A673 (cell line): ENCODE results near the gene AP4S1. TPM values are rescaled to one million over a fixed set of nuclear protein-coding genes. Genes with fewer than 3 reads are reported as not detected.

ENCODE experiments used
- BruUV-seq: library from RNA; stranded (reverse); fragments of 400-500 nt; replicated peaks from 2 replicates; lab custom pipeline; 2021; lab: Mats Ljungman, UMichigan
- CTCF ChIA-PET: fragments of 300-600 bp; sonication (Branson Sonifier 250); formaldehyde crosslinking; loops from one replicate; lab custom pipeline; 2022; ENCODE audit warnings: antibody characterized with exemption; lab: Charles Lee
- POLR2A ChIA-PET: fragments of 300-600 bp; sonication (Branson Sonifier 250); formaldehyde crosslinking; loops from one replicate; lab custom pipeline; 2022; ENCODE audit warnings: antibody characterized with exemption; ENCODE audit not compliant: low non-redundant PET; lab: Charles Lee
- DNase-seq: peaks from one replicate; pipeline ENCODE4 v3.0.0-alpha.2; 2015; ENCODE audit warnings: low spot score
- H3K27ac ChIP-seq: fragments of 200-600 bp; sonication (generic); 2 replicates; pipeline ENCODE4 v1.5.1; 2016; ENCODE audit warnings: mixed run types, low read depth, mild to moderate bottlenecking, mixed read lengths, antibody characterized with exemption, low read length; ENCODE audit not compliant: poor library complexity, severe bottlenecking
- H3K27me3 ChIP-seq: fragments of 200-600 bp; sonication (generic); replicated peaks from 2 replicates; pipeline ENCODE4 v1.6.1; 2017; ENCODE audit warnings: mixed run types, low read depth, mild to moderate bottlenecking, mixed read lengths, antibody characterized with exemption, low read length; ENCODE audit not compliant: insufficient read depth, poor library complexity
- H3K36me3 ChIP-seq: fragments of 200-600 bp; sonication (generic); 2 replicates; pipeline ENCODE4 v1.6.1; 2016; ENCODE audit warnings: mixed run types, mild to moderate bottlenecking, mixed read lengths, antibody characterized with exemption, low read length; ENCODE audit not compliant: insufficient read depth, poor library complexity, severe bottlenecking
- H3K4me1 ChIP-seq: fragments of 200-600 bp; sonication (generic); 2 replicates; pipeline ENCODE4 v1.6.1; 2017; ENCODE audit warnings: mixed run types, mild to moderate bottlenecking, mixed read lengths, antibody characterized with exemption, low read length; ENCODE audit not compliant: insufficient read depth, poor library complexity, severe bottlenecking
- H3K4me3 ChIP-seq: fragments of 200-600 bp; sonication (generic); 2 replicates; pipeline ENCODE4 v1.5.1; 2016; ENCODE audit warnings: low read depth, mixed run types, mild to moderate bottlenecking, mixed read lengths, low read length; ENCODE audit not compliant: poor library complexity, severe bottlenecking
- H3K9me3 ChIP-seq: fragments of 200-600 bp; sonication (generic); 2 replicates; pipeline ENCODE4 v1.6.1; 2016; ENCODE audit warnings: mixed run types, low read depth, mild to moderate bottlenecking, mixed read lengths, antibody characterized with exemption, low read length; ENCODE audit not compliant: poor library complexity, severe bottlenecking
- CTCF ChIP-seq: fragments of 300-800, 200-600 bp; sonication (generic); conservative IDR thresholded peaks from 2 replicates; pipeline ENCODE4 v1.5.1; 2017; ENCODE audit warnings: low read depth, mild to moderate bottlenecking, antibody characterized with exemption, low read length, moderate library complexity, mixed read lengths
- EZH2 ChIP-seq: fragments of 200-600 bp; sonication (generic); IDR thresholded peaks from 2 replicates; pipeline ENCODE4 v1.6.1; 2017; ENCODE audit warnings: borderline replicate concordance, low read depth, mild to moderate bottlenecking, mixed read lengths, antibody characterized with exemption, low read length; ENCODE audit not compliant: poor library complexity, severe bottlenecking
- intact Hi-C: fragments of 100-400 bp; cut with micrococcal nuclease; formaldehyde crosslinking; loops from one replicate; pipeline ENCODE4 v1.10.0; 2022; ENCODE audit not compliant: unreplicated experiment
- total RNA-seq: library from RNA; stranded (reverse); gene quantifications from 2 replicates; pipeline ENCODE4 v1.2.3, GENCODE V29; 2021

AP4S1 gene
- total RNA-seq, 1 experiment from 2014 or later, result 8.6 TPM

- TF ChIP-seq EZH2 (no peak), CTCF (no peak)
- no peak for DNase-seq
- Histone ChIP-seq H3K27ac (no peak overlapping the region), H3K36me3 (peaks cover 4% of the 10 kb centered on the region), H3K4me1 (no peaks in the 10 kb centered on the region), H3K4me3 (no peak overlapping the region), H3K9me3 (no peaks in the 10 kb centered on the region), H3K27me3 (no peaks in the 10 kb centered on the region)
- BruUV-seq, result no TSS peak
- intact Hi-C loops, result no loop called here
- ChIA-PET CTCF (no interaction called here), POLR2A (no interaction called here)
These were observed 14.5 kb upstream of the AP4S1 start for GRCh38 chr14:31010935-31011334.

- Histone ChIP-seq H3K9me3 (no peaks in the 10 kb centered on the region), H3K4me3 (no peak overlapping the region), H3K4me1 (no peaks in the 10 kb centered on the region), H3K36me3 (peaks cover 7% of the 10 kb centered on the region), H3K27ac (no peak overlapping the region), H3K27me3 (no peaks in the 10 kb centered on the region)
- no peak for DNase-seq
- BruUV-seq, result no TSS peak
- ChIA-PET CTCF (no interaction called here), POLR2A (interaction anchor here (0.6 kb wide), 1 partner anchor 33 kb away, joined by 5 read pairs; no protein-coding TSS in a partner anchor)
- intact Hi-C loops, result no loop called here
- TF ChIP-seq CTCF, result no peak
- no peak for TF ChIP-seq EZH2
These were observed 11.6 kb upstream of the AP4S1 start for GRCh38 chr14:31013841-31014240.

GRCh38 chr14:31018057-31018645 is 7.3 kb upstream of the AP4S1 start:
- intact Hi-C loops, result no loop called here

More at GRCh38 chr14:31018057-31018645, 7.3 kb upstream of the AP4S1 start:
- ChIA-PET CTCF (no interaction called here), POLR2A (interaction anchor here (0.6 kb wide), 1 partner anchor 84 kb away, joined by 4 read pairs; no protein-coding TSS in a partner anchor)
- no peak overlapping the region for H3K27ac ChIP-seq
- no peak overlapping the region for H3K4me3 ChIP-seq
- H3K4me1 ChIP-seq, result no peaks in the 10 kb centered on the region
- no peaks in the 10 kb centered on the region for H3K9me3 ChIP-seq
- no peaks in the 10 kb centered on the region for H3K27me3 ChIP-seq
- H3K36me3 ChIP-seq, result peaks cover 14% of the 10 kb centered on the region
- no peak for DNase-seq
- TF ChIP-seq CTCF (no peak), EZH2 (no peak)
- no TSS peak for BruUV-seq
